SU-DHL-6 (cell line): ENCODE data around the gene IQGAP3.

Experiments
- H2AFZ ChIP-seq: fragments of 200-600 bp; sonication (generic); 2 replicates; pipeline ENCODE4 v1.6.1; 2014; ENCODE audit warnings: low read depth, mild to moderate bottlenecking, moderate library complexity, mixed read lengths, antibody characterized with exemption, low read length; ENCODE audit not compliant: severe bottlenecking
- H3F3A ChIP-seq: fragments of 200-600 bp; shearing (Covaris generic); 2 replicates; pipeline ENCODE4 v1.6.0; 2016; ENCODE audit warnings: antibody characterized with exemption, mild to moderate bottlenecking; ENCODE audit not compliant: insufficient read depth
- H3K27ac ChIP-seq: fragments of 200-600 bp; sonication (generic); 2 replicates; pipeline ENCODE4 v1.5.1; 2016; ENCODE audit warnings: low read depth, mild to moderate bottlenecking, low read length, moderate library complexity, mixed read lengths
- H3K27me3 ChIP-seq: fragments of 200-600 bp; sonication (generic), shearing (Covaris generic); 2 replicates; pipeline ENCODE4 v1.6.0; 2014; ENCODE audit warnings: mild to moderate bottlenecking, low read length
- H3K36me3 ChIP-seq: fragments of 200-600 bp; sonication (generic); 2 replicates; pipeline ENCODE4 v1.6.1; 2014; ENCODE audit warnings: mild to moderate bottlenecking, low read length, mixed read lengths
- H3K4me2 ChIP-seq: fragments of 300-600, 200-600 bp; shearing (Covaris generic), sonication (generic); 2 replicates; pipeline ENCODE4 v1.6.0; 2014; ENCODE audit warnings: low read length, low read depth, mild to moderate bottlenecking; ENCODE audit not compliant: poor library complexity, severe bottlenecking
- H3K4me3 ChIP-seq: fragments of 200-600 bp; sonication (generic); 2 replicates; pipeline ENCODE4 v1.5.1; 2014; ENCODE audit warnings: antibody characterized with exemption, low read length, mild to moderate bottlenecking, mixed read lengths; ENCODE audit not compliant: insufficient read depth, poor library complexity, severe bottlenecking
- H3K79me2 ChIP-seq: fragments of 200-600 bp; sonication (generic); 2 replicates; pipeline ENCODE4 v1.6.1; 2014; ENCODE audit warnings: mild to moderate bottlenecking, low read length, moderate library complexity; ENCODE audit not compliant: insufficient read depth
- H3K9ac ChIP-seq: fragments of 200-600 bp; sonication (generic); 2 replicates; pipeline ENCODE4 v1.7.0; 2014; ENCODE audit warnings: mild to moderate bottlenecking, low read length
- H3K9me2 ChIP-seq: fragments of 200-600 bp; sonication (generic); replicated peaks from 2 replicates; pipeline ENCODE4 v1.6.1; 2014; ENCODE audit warnings: low read length; ENCODE audit not compliant: insufficient read depth
- H3K9me3 ChIP-seq: fragments of 200-600 bp; sonication (generic); 2 replicates; pipeline ENCODE4 v1.6.1; 2014; ENCODE audit warnings: low read length, mixed read lengths; ENCODE audit not compliant: insufficient read depth
- H4K20me1 ChIP-seq: fragments of 200-600 bp; sonication (generic); 2 replicates; pipeline ENCODE4 v1.6.1; 2014; ENCODE audit warnings: low read depth, mild to moderate bottlenecking, antibody characterized with exemption, low read length, moderate library complexity, mixed read lengths
- EZH2phosphoT487 ChIP-seq: fragments of 200-600 bp; sonication (generic), shearing (Covaris generic); conservative IDR thresholded peaks from 2 replicates; pipeline ENCODE4 v1.6.1; 2018; ENCODE audit warnings: mild to moderate bottlenecking, antibody characterized with exemption, low read length, moderate library complexity, mixed read lengths
- TF ChIP-seq, protein P1 (sequence below): fragments of 200-600 bp; sonication (generic); IDR thresholded peaks from one replicate; pipeline ENCODE4 v1.5.1; 2017; ENCODE audit warnings: antibody characterized with exemption, mild to moderate bottlenecking, low read length, moderate library complexity; ENCODE audit not compliant: insufficient read depth, poor library complexity, severe bottlenecking

The IQGAP3 gene

DNA sequence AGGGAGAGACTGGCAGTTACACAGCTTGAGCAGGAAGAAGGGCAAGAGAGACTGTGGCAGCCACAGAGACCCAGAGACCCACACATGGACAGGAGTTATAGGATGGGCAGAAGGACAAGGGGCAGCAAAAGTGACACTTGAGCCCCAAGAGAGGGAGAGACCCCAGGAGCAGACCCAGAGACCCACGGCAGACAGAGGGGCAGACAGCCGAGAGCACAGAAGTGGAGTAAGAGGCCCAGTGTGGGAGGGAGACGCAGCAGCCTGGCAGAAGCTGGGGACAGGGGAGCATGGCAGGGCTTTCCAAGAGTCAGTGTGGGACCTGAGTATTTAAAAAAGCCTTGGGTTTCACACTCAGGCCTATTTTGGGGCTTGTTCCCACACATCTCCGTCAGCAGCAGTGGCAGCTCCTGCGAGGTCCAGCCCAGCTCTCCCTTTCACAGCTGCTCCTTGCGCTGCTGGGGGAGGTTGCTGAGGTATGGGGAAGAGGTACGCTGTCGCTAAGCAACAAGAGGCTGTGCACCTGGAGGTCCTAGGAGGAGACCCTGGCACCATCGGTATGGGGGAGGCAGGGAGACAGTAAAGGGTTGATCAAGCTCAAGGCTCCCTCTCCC, 62.8 kb downstream of the IQGAP3 start:
- H3K4me3 ChIP-seq: no peak overlapping the region
- TF ChIP-seq EZH2phosphoT487: no peak
- TF ChIP-seq, protein P1, sequence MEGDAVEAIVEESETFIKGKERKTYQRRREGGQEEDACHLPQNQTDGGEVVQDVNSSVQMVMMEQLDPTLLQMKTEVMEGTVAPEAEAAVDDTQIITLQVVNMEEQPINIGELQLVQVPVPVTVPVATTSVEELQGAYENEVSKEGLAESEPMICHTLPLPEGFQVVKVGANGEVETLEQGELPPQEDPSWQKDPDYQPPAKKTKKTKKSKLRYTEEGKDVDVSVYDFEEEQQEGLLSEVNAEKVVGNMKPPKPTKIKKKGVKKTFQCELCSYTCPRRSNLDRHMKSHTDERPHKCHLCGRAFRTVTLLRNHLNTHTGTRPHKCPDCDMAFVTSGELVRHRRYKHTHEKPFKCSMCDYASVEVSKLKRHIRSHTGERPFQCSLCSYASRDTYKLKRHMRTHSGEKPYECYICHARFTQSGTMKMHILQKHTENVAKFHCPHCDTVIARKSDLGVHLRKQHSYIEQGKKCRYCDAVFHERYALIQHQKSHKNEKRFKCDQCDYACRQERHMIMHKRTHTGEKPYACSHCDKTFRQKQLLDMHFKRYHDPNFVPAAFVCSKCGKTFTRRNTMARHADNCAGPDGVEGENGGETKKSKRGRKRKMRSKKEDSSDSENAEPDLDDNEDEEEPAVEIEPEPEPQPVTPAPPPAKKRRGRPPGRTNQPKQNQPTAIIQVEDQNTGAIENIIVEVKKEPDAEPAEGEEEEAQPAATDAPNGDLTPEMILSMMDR: no peak
- no peak overlapping the region for H3K4me2 ChIP-seq
- no peaks in the 10 kb centered on the region for H3K79me2 ChIP-seq
- no peaks in the 10 kb centered on the region for H3K36me3 ChIP-seq
- no peak overlapping the region for H3K27ac ChIP-seq
- H3F3A ChIP-seq: peaks cover 8% of the 10 kb centered on the region
- H3K9me3 ChIP-seq: no peaks in the 10 kb centered on the region
- no peak overlapping the region for H2AFZ ChIP-seq
- H4K20me1 ChIP-seq: no peaks in the 10 kb centered on the region
- no peaks in the 10 kb centered on the region for H3K27me3 ChIP-seq
- no peaks in the 10 kb centered on the region for H3K9me2 ChIP-seq
- H3K9ac ChIP-seq: no peak overlapping the region

DNA sequence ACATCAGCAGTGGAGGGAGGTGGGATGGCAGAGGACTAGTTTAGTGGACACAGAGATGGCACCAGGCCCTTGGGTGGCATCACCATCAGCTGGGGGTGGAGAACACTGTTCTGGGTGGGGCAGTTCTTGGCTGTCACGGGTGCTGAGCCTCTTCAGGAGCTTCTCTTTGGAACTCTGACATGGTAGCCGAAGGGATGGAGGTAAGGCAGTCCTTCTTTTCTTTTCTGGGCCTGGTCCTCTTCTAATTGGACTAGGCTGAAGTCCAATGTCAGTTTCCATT, 63.5 kb downstream of the IQGAP3 start:
- TF ChIP-seq EZH2phosphoT487: no peak
- TF ChIP-seq, protein P1: no peak
- H3K9me3 ChIP-seq: no peaks in the 10 kb centered on the region
- no peak overlapping the region for H3K4me2 ChIP-seq
- H3K4me3 ChIP-seq: no peak overlapping the region
- no peak overlapping the region for H2AFZ ChIP-seq
- no peaks in the 10 kb centered on the region for H3K36me3 ChIP-seq
- H3K79me2 ChIP-seq: no peaks in the 10 kb centered on the region
- no peaks in the 10 kb centered on the region for H3K9me2 ChIP-seq
- peaks cover 15% of the 10 kb centered on the region for H3F3A ChIP-seq
- no peak overlapping the region for H3K9ac ChIP-seq
- no peak overlapping the region for H3K27ac ChIP-seq
- H3K27me3 ChIP-seq: no peaks in the 10 kb centered on the region
- no peaks in the 10 kb centered on the region for H4K20me1 ChIP-seq

DNA sequence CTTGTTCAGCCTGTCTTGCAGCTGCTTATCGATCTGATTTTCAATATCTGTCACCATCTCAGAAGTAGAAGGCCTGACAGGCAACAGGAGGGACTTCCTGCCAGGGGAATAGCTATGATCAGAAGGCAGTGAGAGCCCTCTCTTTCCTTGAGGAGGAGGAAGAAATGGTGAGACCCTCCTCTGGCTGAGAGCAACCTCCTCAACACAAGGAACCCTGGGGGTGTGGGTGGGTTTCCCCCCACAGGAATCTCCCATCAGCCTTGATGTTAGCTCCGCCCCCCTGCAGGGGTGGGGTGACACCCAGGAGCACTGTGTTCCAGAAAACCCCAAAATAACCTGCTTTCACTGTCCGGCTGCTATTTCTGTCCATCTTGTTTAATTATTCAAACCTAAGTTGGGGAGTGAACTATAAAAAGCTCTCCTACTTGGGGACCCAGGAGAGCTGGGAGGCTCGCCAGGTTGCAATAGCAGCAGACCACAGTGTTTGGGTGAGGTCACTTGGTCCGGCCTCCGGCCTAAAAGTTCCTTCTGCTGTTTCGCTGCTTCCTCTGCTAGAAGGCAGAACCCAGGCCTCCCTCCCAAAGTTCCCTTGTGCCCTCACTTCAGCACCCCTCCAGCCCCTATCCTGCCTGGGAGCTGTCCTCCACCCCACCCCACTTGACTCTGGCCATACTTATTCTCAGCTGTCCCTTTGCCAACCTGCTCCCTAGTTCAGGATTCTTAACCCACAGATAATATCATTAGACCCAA, 64.0 kb downstream of the IQGAP3 start:
- no peaks in the 10 kb centered on the region for H3K36me3 ChIP-seq
- no peak overlapping the region for H3K4me3 ChIP-seq
- H3K4me2 ChIP-seq: no peak overlapping the region
- peaks cover 20% of the 10 kb centered on the region for H3F3A ChIP-seq
- H3K27me3 ChIP-seq: no peaks in the 10 kb centered on the region
- no peak for TF ChIP-seq EZH2phosphoT487
- TF ChIP-seq, protein P1: no peak
- H3K9ac ChIP-seq: no peak overlapping the region
- H3K79me2 ChIP-seq: no peaks in the 10 kb centered on the region
- no peaks in the 10 kb centered on the region for H4K20me1 ChIP-seq
- H3K9me3 ChIP-seq: no peaks in the 10 kb centered on the region
- no peak overlapping the region for H3K27ac ChIP-seq
- no peak overlapping the region for H2AFZ ChIP-seq
- no peaks in the 10 kb centered on the region for H3K9me2 ChIP-seq
